NB4 (cell line): ENCODE data around the gene BACE2.

Experiments used
- DNase-seq: peaks from one replicate; pipeline ENCODE4 v3.0.0; 2010; ENCODE audit warnings: low read depth
- H3K4me3 ChIP-seq: one replicate; pipeline ENCODE4 v1.5.1; 2011; ENCODE audit warnings: mild to moderate bottlenecking, low read depth, low read length, moderate library complexity
- CTCF ChIP-seq: IDR thresholded peaks from one replicate; pipeline ENCODE4 v1.5.1; 2012; ENCODE audit warnings: low read depth, low read length
- MAX ChIP-seq: IDR thresholded peaks from 2 replicates; pipeline ENCODE4 v1.6.1; 2011; ENCODE audit warnings: low read depth, low read length
- MYC ChIP-seq: IDR thresholded peaks from 2 replicates; pipeline ENCODE4 v1.6.1; 2011; ENCODE audit warnings: low read depth, low read length
- POLR2A ChIP-seq: IDR thresholded peaks from 2 replicates; pipeline ENCODE4 v1.6.1; 2011; ENCODE audit warnings: mild to moderate bottlenecking; ENCODE audit not compliant: insufficient read length; ENCODE audit errors: extremely low read depth

Gene BACE2

GRCh38 chr21:41211060-41211805 is 43.3 kb downstream of the BACE2 start:
- DNase-seq, result no peak
- TF ChIP-seq POLR2A, result no peak
- TF ChIP-seq MAX, result no peak
- TF ChIP-seq CTCF, result no peak
- TF ChIP-seq MYC, result no peak
- H3K4me3 ChIP-seq, result no peak overlapping the region

GRCh38 chr21:41213021-41213420 is 45.1 kb downstream of the BACE2 start:
- no peak for TF ChIP-seq CTCF
- TF ChIP-seq POLR2A, result no peak
- TF ChIP-seq MAX, result no peak
- TF ChIP-seq MYC, result no peak
- H3K4me3 ChIP-seq, result no peak overlapping the region
- DNase-seq, result no peak

GRCh38 chr21:41215856-41216408 is 48.0 kb downstream of the BACE2 start:
- no peak for TF ChIP-seq MYC
- TF ChIP-seq POLR2A, result no peak
- no peak for TF ChIP-seq CTCF
- TF ChIP-seq MAX, result no peak
- H3K4me3 ChIP-seq, result no peak overlapping the region
- no peak for DNase-seq

- DNase-seq, result peak; percentile 28
- H3K4me3 ChIP-seq, result no peak overlapping the region
- TF ChIP-seq MYC (no peak), MAX (no peak), CTCF (no peak), POLR2A (no peak)
Measured at GRCh38 chr21:41216486-41216885, 48.5 kb downstream of the BACE2 start.

- TF ChIP-seq MYC (no peak), POLR2A (no peak), CTCF (no peak), MAX (no peak)
- DNase-seq, result no peak
- no peak overlapping the region for H3K4me3 ChIP-seq
Measured at GRCh38 chr21:41217671-41218385, 49.9 kb downstream of the BACE2 start.
